HG02870 (cell line): ENCODE measurements around the gene DSCAM.
"Not testable (repeated sequence)": the region's sequence is repeated elsewhere in the genome, so short reads cannot be mapped to it uniquely, and the experiment has no call there.

Experiments used
- ATAC-seq: cut with Tn5 transposase; IDR thresholded peaks from one replicate; pipeline ENCODE4 v1.9.1; 2021; ENCODE audit warnings: mild to moderate bottlenecking, moderate library complexity; ENCODE audit not compliant: unreplicated experiment

DSCAM gene

GRCh38 chr21:40074198-40074597 lies 772.8 kb downstream of the DSCAM start:
- no peak for ATAC-seq

GRCh38 chr21:40073642-40074041 lies 773.3 kb downstream of the DSCAM start:
- no peak for ATAC-seq

DNA sequence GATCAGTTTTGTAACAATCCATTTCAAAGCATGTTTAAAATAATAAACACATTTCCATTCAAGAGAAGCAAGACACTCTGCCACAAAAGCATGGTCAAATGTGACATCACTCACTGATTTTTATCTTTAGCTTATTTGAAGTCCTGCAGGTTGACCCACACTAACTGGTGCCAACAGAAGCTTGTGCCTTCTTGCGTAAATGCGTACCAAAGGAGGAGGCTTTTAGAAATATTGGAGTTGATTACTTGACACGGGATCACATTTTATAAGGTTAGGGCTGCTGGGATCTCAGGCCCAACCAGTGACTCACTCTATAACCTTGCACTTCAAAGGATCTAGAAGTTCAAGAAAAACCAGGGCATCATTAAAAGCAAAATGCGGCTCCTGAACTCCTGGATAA lies 776.1 kb downstream of the DSCAM start:
- no peak for ATAC-seq

GRCh38 chr21:40067751-40068150 lies 779.2 kb downstream of the DSCAM start:
- no peak for ATAC-seq

- ATAC-seq: no peak
Observed at GRCh38 chr21:40066221-40066620, 780.7 kb downstream of the DSCAM start.

- ATAC-seq: no peak
Observed at GRCh38 chr21:40060083-40060677, 786.8 kb downstream of the DSCAM start.

DNA sequence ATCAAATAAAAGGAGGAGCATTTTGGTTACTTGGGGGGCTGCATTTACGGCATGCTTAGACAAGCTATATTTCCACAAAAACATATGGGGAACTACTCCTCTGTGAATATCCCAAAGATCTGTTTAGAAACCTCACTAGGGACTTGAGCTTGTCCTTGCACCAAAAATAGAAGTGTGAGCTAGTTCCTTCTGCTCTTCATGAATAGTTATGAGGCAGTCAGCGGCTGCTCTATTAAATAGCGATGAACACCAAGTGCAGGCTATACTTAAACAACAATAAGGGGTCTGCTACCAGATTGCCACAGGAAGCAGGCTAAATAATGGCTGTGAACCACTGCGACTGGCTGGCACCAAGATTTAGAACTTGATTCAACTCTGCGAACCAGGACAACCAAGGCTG lies 789.6 kb downstream of the DSCAM start:
- ATAC-seq: no peak

DNA sequence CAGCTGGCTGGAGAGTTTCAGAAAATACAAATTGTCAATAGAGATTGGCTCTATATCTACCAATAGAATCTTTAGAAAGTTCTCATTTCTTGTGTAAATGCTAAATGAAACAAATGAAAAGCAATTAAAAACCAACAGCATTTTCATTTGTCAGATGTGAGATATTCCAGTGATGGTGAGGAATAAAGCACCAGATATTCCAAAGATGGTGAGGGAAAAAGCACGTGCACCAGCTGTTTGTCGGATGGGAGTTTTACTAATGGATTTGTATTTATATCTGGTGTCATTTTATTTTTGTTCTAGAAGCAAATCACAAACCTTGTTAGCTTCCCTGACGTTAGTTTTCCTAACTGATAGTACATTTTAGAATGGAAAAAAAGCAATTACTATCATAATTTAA lies 790.9 kb downstream of the DSCAM start:
- no peak for ATAC-seq

- ATAC-seq: no peak
Observed at GRCh38 chr21:40054403-40054802, 792.6 kb downstream of the DSCAM start.

- no peak for ATAC-seq
Observed at GRCh38 chr21:40053007-40053406, 794.0 kb downstream of the DSCAM start.

DNA sequence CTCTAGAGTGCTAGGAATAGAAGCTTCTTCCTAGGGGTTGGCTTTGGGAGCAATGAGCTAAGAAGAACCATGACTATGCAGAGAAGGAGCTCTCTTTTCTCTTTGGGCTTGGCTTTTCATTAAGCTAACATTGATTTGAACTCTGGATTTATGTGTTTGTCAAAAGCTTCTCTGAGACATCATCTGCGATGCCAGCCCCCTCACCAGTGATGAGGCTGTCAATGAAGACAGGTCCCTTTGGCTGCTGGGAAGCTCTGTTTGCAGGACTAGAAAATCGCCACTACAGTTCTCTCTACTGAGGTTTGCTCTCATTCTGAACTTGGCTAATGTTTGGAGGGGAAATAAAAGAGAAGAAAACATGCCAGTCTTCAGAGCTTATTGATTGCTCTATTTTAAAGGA lies 794.7 kb downstream of the DSCAM start:
- no peak for ATAC-seq

GRCh38 chr21:40051801-40052200 lies 795.2 kb downstream of the DSCAM start:
- no peak for ATAC-seq

DNA sequence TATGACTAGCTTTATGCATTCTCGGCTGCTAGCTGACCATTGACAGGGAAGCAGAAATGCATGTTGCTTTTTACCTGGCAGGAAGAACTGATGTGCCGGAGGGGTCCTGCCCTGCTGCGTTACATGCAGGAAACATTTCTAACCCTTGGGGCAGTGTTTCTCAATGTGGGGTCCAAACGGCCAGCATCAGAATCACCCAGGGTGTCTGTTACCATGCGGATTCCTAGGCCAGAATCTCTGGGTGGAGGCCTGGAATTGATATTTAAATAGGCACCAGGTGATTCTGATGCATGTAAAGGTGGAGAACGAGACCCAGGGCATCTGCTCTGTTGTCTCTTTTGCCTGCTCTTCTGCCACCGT lies 797.0 kb downstream of the DSCAM start:
- ATAC-seq: no peak

GRCh38 chr21:40049031-40049930 lies 797.7 kb downstream of the DSCAM start:
- no peak for ATAC-seq

- no peak for ATAC-seq
Observed at GRCh38 chr21:40047993-40048730, 798.8 kb downstream of the DSCAM start.

DNA sequence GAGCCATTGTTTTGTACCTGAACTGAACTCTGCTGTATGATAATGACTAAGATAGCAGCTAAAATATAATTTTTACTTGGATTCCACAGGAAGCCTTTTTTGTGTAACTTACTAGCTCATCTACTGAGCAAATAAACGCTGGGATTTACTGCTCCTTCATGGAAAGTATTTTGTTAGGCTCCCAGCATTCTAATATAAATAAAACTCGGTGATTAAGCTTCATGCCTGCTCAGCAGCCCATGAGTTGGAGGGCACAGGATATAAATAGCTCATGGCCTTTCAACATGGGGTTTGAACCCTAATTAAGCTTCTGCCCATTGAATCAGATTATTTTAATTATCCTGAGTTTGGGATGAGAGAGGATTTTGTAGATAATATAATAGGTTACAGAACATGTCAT lies 799.7 kb downstream of the DSCAM start:
- no peak for ATAC-seq

GRCh38 chr21:40043866-40044265 lies 803.1 kb downstream of the DSCAM start:
- no peak for ATAC-seq

DNA sequence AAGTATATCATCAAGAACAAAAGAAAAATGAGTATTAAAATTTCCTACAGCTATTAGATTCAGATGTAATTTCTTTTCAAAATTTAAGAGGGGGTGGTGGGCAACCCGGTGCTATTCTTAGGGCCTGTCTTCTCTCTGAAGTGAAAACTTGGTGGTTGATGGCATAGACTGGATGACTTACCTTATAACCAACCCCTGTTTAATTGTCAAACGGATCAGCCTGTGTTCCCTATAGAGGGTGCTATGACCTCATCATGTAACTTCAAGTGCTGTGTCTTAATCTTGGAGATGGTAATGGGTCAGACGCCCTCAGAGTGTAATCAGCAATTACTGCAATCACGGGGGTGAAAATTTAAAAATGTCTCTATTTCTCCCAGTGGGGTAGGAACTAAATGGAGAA lies 803.5 kb downstream of the DSCAM start:
- ATAC-seq: no peak

DNA sequence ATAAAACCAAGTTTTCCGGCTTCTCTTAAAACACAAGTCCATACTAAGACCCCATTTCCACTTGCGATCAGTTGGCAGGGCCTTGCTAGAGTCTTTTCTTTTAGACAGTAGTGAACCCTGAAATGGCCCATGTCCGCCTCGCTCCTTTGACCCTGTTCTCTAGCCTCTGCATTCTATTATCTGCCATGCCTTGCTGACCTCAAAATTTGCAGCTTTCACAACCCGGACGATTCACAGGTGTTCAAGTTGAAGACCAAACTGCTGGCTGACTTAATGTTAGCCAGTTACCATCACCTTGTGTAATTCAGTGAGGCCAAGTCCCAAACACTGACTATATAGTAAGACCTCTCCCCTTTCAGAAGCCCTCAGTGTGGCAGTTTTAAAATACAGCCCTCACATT lies 805.5 kb downstream of the DSCAM start:
- ATAC-seq: no peak

- ATAC-seq: not testable (repeated sequence)
Observed at GRCh38 chr21:40033156-40033782, 813.7 kb downstream of the DSCAM start.

GRCh38 chr21:40029888-40030287 lies 817.1 kb downstream of the DSCAM start:
- ATAC-seq: no peak
